OCI-LY3 (cell line): Measurements from ENCODE around the gene JAZF1.

ENCODE experiments used
- CTCF ChIP-seq: fragments of 200-600, 300-600 bp; sonication (generic); IDR thresholded peaks from 2 replicates; pipeline ENCODE4 v1.5.1; 2014; ENCODE audit warnings: antibody characterized with exemption, low read length, low read depth
- EZH2phosphoT487 ChIP-seq: fragments of 200-600 bp; shearing (Covaris generic); IDR thresholded peaks from 2 replicates; pipeline ENCODE4 v1.6.1; 2018; ENCODE audit warnings: antibody characterized with exemption, mixed run types, low read depth

DNA sequence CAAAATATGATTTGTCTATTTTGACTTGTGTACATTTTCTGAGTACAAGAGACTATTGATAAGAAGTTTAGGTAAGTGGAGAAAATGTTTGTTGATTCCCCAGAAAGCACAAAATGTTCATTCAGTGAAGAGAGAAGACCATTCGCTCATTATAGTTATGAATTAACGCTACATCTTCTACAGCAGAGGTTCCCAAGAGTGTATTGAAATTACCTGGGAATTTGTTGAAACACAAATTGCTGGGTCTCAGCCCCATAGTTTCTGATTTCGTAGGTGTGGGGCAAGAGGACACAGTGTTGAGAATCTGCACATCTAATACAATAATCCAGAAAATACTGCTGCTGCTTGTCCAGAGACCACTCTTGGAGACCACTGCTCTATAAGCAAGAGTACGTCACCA lies 24.2 kb downstream of the JAZF1 start:
- TF ChIP-seq CTCF: no peak
- no peak for TF ChIP-seq EZH2phosphoT487
